Endothelial cell of umbilical vein (primary cell): Measurements from ENCODE around the gene ZNF234. TPM values are rescaled to one million over a fixed set of nuclear protein-coding genes. Genes with fewer than 3 reads are reported as not detected.

Experiments used
- BruUV-seq: library from RNA; stranded (reverse); fragments of 400-500 nt; replicated peaks from 2 replicates; lab custom pipeline; 2021; lab: Mats Ljungman, UMichigan
- CTCF ChIA-PET: fragments of 300-600, 350-600 bp; sonication (Branson Sonifier 250); formaldehyde crosslinking; loops from one replicate; lab custom pipeline; 2021; ENCODE audit warnings: antibody characterized with exemption, inconsistent platforms; lab: Charles Lee
- POLR2A ChIA-PET: fragments of 300-600, 350-600 bp; sonication (Branson Sonifier 250); formaldehyde crosslinking; loops from one replicate; lab custom pipeline; 2021; ENCODE audit warnings: antibody characterized with exemption, inconsistent platforms; lab: Charles Lee
- DNase-seq: peaks from one replicate; pipeline ENCODE4 v3.0.0-alpha.2; 2011; ENCODE audit warnings: low read depth, low spot score
- FAIRE-seq: peaks from 2 replicates; lab custom pipeline; 2011; peaks lifted over from hg19 to GRCh38; lab: Jason Lieb, UNC
- H2AFZ ChIP-seq: 2 replicates; pipeline ENCODE4 v1.6.0; 2012; ENCODE audit warnings: low read depth, low read length, control low read depth, inconsistent platforms
- H3K27ac ChIP-seq: 2 replicates; pipeline ENCODE4 v1.5.1; 2011; ENCODE audit warnings: low read depth, mild to moderate bottlenecking, control low read depth, low read length, moderate library complexity; ENCODE audit not compliant: insufficient read depth
- H3K27me3 ChIP-seq, 2 experiments: 2 replicates each; pipeline versions ENCODE4 v1.6.0 to v1.6.1; 2011; ENCODE audit warnings: low read length in 2 of 2, mixed read lengths in 1 of 2; ENCODE audit not compliant: control insufficient read depth in 2 of 2, insufficient read depth in 2 of 2
- H3K36me3 ChIP-seq, 2 experiments: 2 replicates in 1 of 2; 3 replicates in 1 of 2; pipeline ENCODE4 v1.5.1; 2011; ENCODE audit warnings: low read length in 2 of 2, mild to moderate bottlenecking in 1 of 2, moderate library complexity in 1 of 2; ENCODE audit not compliant: control insufficient read depth in 2 of 2, insufficient read depth in 2 of 2; ENCODE audit errors: extremely low read depth in 1 of 2
- H3K4me1 ChIP-seq: 3 replicates; pipeline ENCODE4 v1.5.1; 2011; ENCODE audit warnings: mild to moderate bottlenecking, low read length; ENCODE audit not compliant: control insufficient read depth, insufficient read depth; ENCODE audit errors: extremely low read depth
- H3K4me2 ChIP-seq: 2 replicates; pipeline ENCODE4 v1.6.1; 2011; ENCODE audit warnings: low read length, control low read depth, mixed read lengths; ENCODE audit not compliant: insufficient read depth
- H3K4me3 ChIP-seq, 3 experiments: fragments of 200-600 bp in 1 of 3; sonication (generic), shearing (Covaris generic) in 1 of 3; replicated peaks in 1 of 3; 2 replicates each; pipeline ENCODE4 v1.5.1; 2011 to 2016; ENCODE audit warnings: control low read depth in 3 of 3, low read length in 3 of 3, mild to moderate bottlenecking in 2 of 3, inconsistent platforms in 1 of 3, low read depth in 1 of 3, moderate library complexity in 1 of 3; ENCODE audit not compliant: insufficient read depth in 1 of 3
- H3K79me2 ChIP-seq: 2 replicates; pipeline ENCODE4 v1.6.0; 2012; ENCODE audit warnings: low read length, inconsistent platforms; ENCODE audit not compliant: control insufficient read depth, insufficient read depth
- H3K9ac ChIP-seq: replicated peaks from 2 replicates; pipeline ENCODE3; 2011; ENCODE audit warnings: low read length, control low read depth; ENCODE audit not compliant: insufficient read depth; ENCODE audit errors: extremely low read depth
- H3K9me1 ChIP-seq: replicated peaks from 3 replicates; pipeline ENCODE4 v1.6.0; 2011; ENCODE audit warnings: mild to moderate bottlenecking, low read length; ENCODE audit not compliant: control insufficient read depth, insufficient read depth; ENCODE audit errors: extremely low read depth
- H3K9me3 ChIP-seq: replicated peaks from 2 replicates; pipeline ENCODE4 v1.5.1; 2012; ENCODE audit warnings: low read length, inconsistent platforms; ENCODE audit not compliant: control insufficient read depth, insufficient read depth
- H4K20me1 ChIP-seq: replicated peaks from 2 replicates; pipeline ENCODE3; 2011; ENCODE audit warnings: mild to moderate bottlenecking, low read length; ENCODE audit not compliant: control insufficient read depth, insufficient read depth; ENCODE audit errors: extremely low read depth
- CTCF ChIP-seq, 2 donors: IDR thresholded peaks; 1 replicate in 1 of 2; 2 replicates in 1 of 2; pipeline ENCODE4 v1.5.1; 2011; ENCODE audit warnings: low read length in 2 of 2, mild to moderate bottlenecking in 2 of 2, moderate library complexity in 2 of 2, control low read depth in 1 of 2, inconsistent platforms in 1 of 2, low read depth in 1 of 2; ENCODE audit not compliant: insufficient read depth in 1 of 2; ENCODE audit errors: extremely low read depth in 1 of 2
- EZH2 ChIP-seq: IDR thresholded peaks from 2 replicates; pipeline ENCODE4 v1.6.1; 2012; ENCODE audit warnings: borderline replicate concordance, low read depth, mild to moderate bottlenecking, moderate library complexity, low read length, inconsistent platforms; ENCODE audit not compliant: severe bottlenecking
- FOS ChIP-seq: IDR thresholded peaks from 2 replicates; pipeline ENCODE4 v1.6.1; 2011; ENCODE audit warnings: mild to moderate bottlenecking, low read length, moderate library complexity, borderline replicate concordance; ENCODE audit not compliant: insufficient read depth
- GATA2 ChIP-seq: IDR thresholded peaks from 2 replicates; pipeline ENCODE4 v1.7.0; 2011; ENCODE audit warnings: low read depth, mild to moderate bottlenecking, moderate library complexity, mixed read lengths, low read length; ENCODE audit not compliant: insufficient read length, insufficient read depth
- JUN ChIP-seq: IDR thresholded peaks from 2 replicates; pipeline ENCODE4 v1.6.1; 2011; ENCODE audit warnings: borderline replicate concordance, low read depth; ENCODE audit not compliant: insufficient read length, insufficient read depth
- MAX ChIP-seq: IDR thresholded peaks from 2 replicates; pipeline ENCODE4 v1.6.1; 2011; ENCODE audit not compliant: insufficient read depth, insufficient read length
- MYC ChIP-seq: IDR thresholded peaks from one replicate; pipeline ENCODE4 v1.6.1; 2011; ENCODE audit warnings: mild to moderate bottlenecking, low read depth, low read length
- POLR2A ChIP-seq: IDR thresholded peaks from 2 replicates; pipeline ENCODE4 v1.6.1; 2012; ENCODE audit warnings: low read depth, mild to moderate bottlenecking, control low read depth, low read length
- POLR2AphosphoS5 ChIP-seq: IDR thresholded peaks from 2 replicates; pipeline ENCODE4 v1.6.1; 2012; ENCODE audit warnings: low read depth, mild to moderate bottlenecking, control low read depth, low read length, moderate library complexity; ENCODE audit not compliant: insufficient read depth
- dilution Hi-C: fragments of 300-500 bp; cut with MboI; formaldehyde crosslinking; loops from one replicate; pipeline ENCODE4 v1.15.0; 2019; ENCODE audit warnings: low sequenced_read_pairs; ENCODE audit not compliant: extremely low pct_ligation_motif_present
- intact Hi-C: fragments of 100-400 bp; cut with micrococcal nuclease; formaldehyde crosslinking; loops from one replicate; pipeline ENCODE4 v1.10.0; 2022
- polyA plus RNA-seq, 4 experiments: library from polyadenylated mRNA; depleted of rRNA in 3 of 4; stranded (reverse) in 3 of 4; unstranded in 1 of 4; fragments of >200 nt; gene quantifications; 2 replicates each; pipeline versions ENCODE4 v1.2.1 to v1.2.3, GENCODE V29; 2011 to 2012; ENCODE audit warnings: missing spikeins in 1 of 4
- total RNA-seq: library from RNA; stranded (reverse); gene quantifications from 2 replicates; pipeline ENCODE4 v1.2.3, GENCODE V29; 2021

Gene ZNF234
- total and polyA plus RNA-seq, 2 donors (not counting 3 experiments of a cell fraction or from before 2014, with no cell fraction given), result 2.5 to 11.9 TPM

GRCh38 chr19:44176590-44176989 is 35.2 kb downstream of the ZNF234 start:
- POLR2A ChIA-PET, result no interaction called here
- no peaks in the 10 kb centered on the region for H3K4me1 ChIP-seq
- CTCF ChIA-PET, result no interaction called here
- no peak overlapping the region for H3K4me3 ChIP-seq
- FAIRE-seq, result no peak
- dilution Hi-C loops, result no loop called here
- H3K27me3 ChIP-seq, result no peaks in the 10 kb centered on the region
- BruUV-seq, result no TSS peak
- no peaks in the 10 kb centered on the region for H3K79me2 ChIP-seq
- no peak overlapping the region for H3K27ac ChIP-seq
- H3K9me1 ChIP-seq, result no peaks in the 10 kb centered on the region
- H3K9me3 ChIP-seq, result peaks cover 20% of the 10 kb centered on the region
- H4K20me1 ChIP-seq, result no peaks in the 10 kb centered on the region
- H2AFZ ChIP-seq, result no peak overlapping the region
- DNase-seq, result no peak
- intact Hi-C loops, result no loop called here
- H3K36me3 ChIP-seq, result peaks cover 26 to 27% of the 10 kb centered on the region in 2 experiments
- no peak overlapping the region for H3K9ac ChIP-seq
- TF ChIP-seq JUN (no peak), GATA2 (no peak), CTCF (IDR thresholded peaks at IDR 0.05; ENCODE audit: extremely low read depth in 1 of 2, insufficient read depth in 1 of 2, low read depth in 1 of 2, low read length in 2 of 2) (no peak), EZH2 (no peak), POLR2A (no peak), FOS (no peak), MYC (no peak), POLR2AphosphoS5 (no peak), MAX (no peak)
- no peak overlapping the region for H3K4me2 ChIP-seq
